H9 (cell line): ENCODE measurements around the gene CKMT2. TPM values are rescaled to one million over a fixed set of nuclear protein-coding genes. Genes with fewer than 3 reads are reported as not detected.

ENCODE experiments used
- DNase-seq: peaks from one replicate; pipeline ENCODE4 v3.0.0-alpha.2; 2017
- H2AFZ ChIP-seq: one replicate; pipeline ENCODE4 v1.6.1; 2013; ENCODE audit warnings: mild to moderate bottlenecking, low read length, control low read depth, moderate library complexity
- H2AK5ac ChIP-seq: 2 replicates; pipeline ENCODE4 v1.6.1; 2013; ENCODE audit warnings: low read length, control low read depth, mixed read lengths; ENCODE audit not compliant: insufficient read length
- H2BK120ac ChIP-seq: one replicate; pipeline ENCODE4 v1.6.1; 2013; ENCODE audit warnings: low read depth, mild to moderate bottlenecking, low read length, control low read depth, inconsistent platforms; ENCODE audit not compliant: poor library complexity, severe bottlenecking
- H2BK12ac ChIP-seq: 2 replicates; pipeline ENCODE4 v1.6.1; 2013; ENCODE audit warnings: low read length, control low read depth, mixed read lengths, low read depth; ENCODE audit not compliant: insufficient read length
- H2BK15ac ChIP-seq: 2 replicates; pipeline ENCODE4 v1.6.1; 2013; ENCODE audit warnings: low read depth, low read length, control low read depth
- H2BK20ac ChIP-seq: one replicate; pipeline ENCODE4 v1.6.1; 2013; ENCODE audit warnings: low read depth, mild to moderate bottlenecking, low read length, control low read depth, inconsistent platforms; ENCODE audit not compliant: poor library complexity, severe bottlenecking
- H2BK5ac ChIP-seq: 2 replicates; pipeline ENCODE4 v1.6.1; 2013; ENCODE audit warnings: low read length, control low read depth, mixed read lengths; ENCODE audit not compliant: insufficient read length
- H3K14ac ChIP-seq: 2 replicates; pipeline ENCODE4 v1.6.1; 2013; ENCODE audit warnings: low read length, control low read depth; ENCODE audit not compliant: insufficient read depth
- H3K18ac ChIP-seq: 2 replicates; pipeline ENCODE4 v1.6.1; 2013; ENCODE audit warnings: low read depth, mild to moderate bottlenecking, mixed read lengths, low read length, control low read depth; ENCODE audit not compliant: insufficient read length
- H3K23ac ChIP-seq: 2 replicates; pipeline ENCODE4 v1.6.1; 2013; ENCODE audit warnings: low read length, control low read depth, mixed read lengths, low read depth; ENCODE audit not compliant: insufficient read length
- H3K23me2 ChIP-seq: 2 replicates; pipeline ENCODE4 v1.6.1; 2013; ENCODE audit warnings: low read depth, mild to moderate bottlenecking, mixed read lengths, low read length, control low read depth; ENCODE audit not compliant: insufficient read length, poor library complexity, severe bottlenecking
- H3K27ac ChIP-seq: 2 replicates; pipeline ENCODE4 v1.5.1; 2013; ENCODE audit warnings: low read length, control low read depth, mixed read lengths, low read depth; ENCODE audit not compliant: insufficient read length
- H3K27me3 ChIP-seq: 2 replicates; pipeline ENCODE4 v1.6.1; 2013; ENCODE audit warnings: low read length, control low read depth, inconsistent platforms; ENCODE audit not compliant: insufficient read depth
- H3K4ac ChIP-seq: 2 replicates; pipeline ENCODE4 v1.6.1; 2013; ENCODE audit warnings: low read depth, mild to moderate bottlenecking, control low read depth, inconsistent platforms, low read length, moderate library complexity
- H3K4me1 ChIP-seq: 2 replicates; pipeline ENCODE4 v1.6.1; 2013; ENCODE audit warnings: low read length, control low read depth, inconsistent platforms; ENCODE audit not compliant: insufficient read depth
- H3K4me2 ChIP-seq: 2 replicates; pipeline ENCODE4 v1.6.1; 2013; ENCODE audit warnings: low read length, control low read depth, mixed read lengths; ENCODE audit not compliant: insufficient read length, insufficient read depth
- H3K56ac ChIP-seq: 2 replicates; pipeline ENCODE4 v1.6.1; 2013; ENCODE audit warnings: low read depth, mild to moderate bottlenecking, mixed read lengths, low read length, control low read depth; ENCODE audit not compliant: insufficient read length
- H3K79me1 ChIP-seq: 2 replicates; pipeline ENCODE4 v1.6.1; 2013; ENCODE audit warnings: low read depth, mild to moderate bottlenecking, moderate library complexity, low read length, control low read depth, inconsistent platforms; ENCODE audit not compliant: insufficient read depth, poor library complexity, severe bottlenecking
- H3K79me2 ChIP-seq: 2 replicates; pipeline ENCODE4 v1.6.1; 2013; ENCODE audit warnings: low read length, control low read depth, inconsistent platforms; ENCODE audit not compliant: insufficient read depth
- H3K9ac ChIP-seq: 2 replicates; pipeline ENCODE4 v1.6.1; 2013; ENCODE audit warnings: low read length, control low read depth, mixed read lengths; ENCODE audit not compliant: insufficient read length; ENCODE audit errors: extremely low read depth
- H3K9me3 ChIP-seq: one replicate; pipeline ENCODE4 v1.6.1; 2013; ENCODE audit warnings: low read depth, low read length, inconsistent platforms; ENCODE audit not compliant: control insufficient read depth
- H3T11ph ChIP-seq: one replicate; pipeline ENCODE4 v1.6.1; 2013; ENCODE audit warnings: mild to moderate bottlenecking, low read length, control low read depth, inconsistent platforms
- H4K20me1 ChIP-seq: one replicate; pipeline ENCODE4 v1.6.1; 2013; ENCODE audit not compliant: control insufficient read depth, insufficient read length, insufficient read depth
- H4K5ac ChIP-seq: 2 replicates; pipeline ENCODE4 v1.6.1; 2013; ENCODE audit warnings: low read depth, mild to moderate bottlenecking, mixed read lengths, low read length, control low read depth; ENCODE audit not compliant: insufficient read length
- H4K8ac ChIP-seq: replicated peaks from 2 replicates; pipeline ENCODE4 v1.6.1; 2013; ENCODE audit warnings: low read length, control low read depth, mixed read lengths, low read depth; ENCODE audit not compliant: insufficient read length
- H4K91ac ChIP-seq: 2 replicates; pipeline ENCODE4 v1.6.1; 2013; ENCODE audit warnings: low read depth, mild to moderate bottlenecking, moderate library complexity, mixed read lengths, low read length, control low read depth; ENCODE audit not compliant: insufficient read length
- H3K27ac Mint-ChIP-seq, 3 experiments: 2 replicates in 2 of 3; 3 replicates in 1 of 3; pipeline ENCODE4 v1.8.0; 2020 to 2021; ENCODE audit warnings: mixed read lengths in 3 of 3, mild to moderate bottlenecking in 1 of 3, moderate library complexity in 1 of 3
- H3K27me3 Mint-ChIP-seq: 2 replicates; pipeline ENCODE4 v1.8.0; 2021; ENCODE audit warnings: low read depth, mild to moderate bottlenecking, moderate library complexity, mixed read lengths
- H3K36me3 Mint-ChIP-seq, 3 experiments: 2 replicates in 2 of 3; 3 replicates in 1 of 3; pipeline ENCODE4 v1.8.0; 2020 to 2021; ENCODE audit warnings: low read depth in 3 of 3, mixed read lengths in 3 of 3; ENCODE audit not compliant: insufficient read depth in 1 of 3
- H3K4me1 Mint-ChIP-seq, 2 experiments: 2 replicates each; pipeline ENCODE4 v1.8.0; 2020; ENCODE audit warnings: mixed read lengths in 2 of 2
- H3K4me3 Mint-ChIP-seq, 2 experiments: 2 replicates in 1 of 2; 3 replicates in 1 of 2; pipeline ENCODE4 v1.8.0; 2020 to 2021; ENCODE audit warnings: mild to moderate bottlenecking in 2 of 2, mixed read lengths in 2 of 2, moderate library complexity in 1 of 2
- H3K9me3 Mint-ChIP-seq, 2 experiments: 2 replicates in 1 of 2; 3 replicates in 1 of 2; pipeline ENCODE4 v1.8.0; 2020; ENCODE audit warnings: mild to moderate bottlenecking in 2 of 2, mixed read lengths in 2 of 2, moderate library complexity in 1 of 2
- CTCF ChIP-seq: fragments of 200-600 bp; sonication (generic); conservative IDR thresholded peaks from 3 replicates; pipeline ENCODE4 v1.8.0; 2021; ENCODE audit warnings: antibody characterized with exemption, mild to moderate bottlenecking
- WGBS: extraction: QIAGEN DNeasy Blood & Tissue Kit; methylation state at CpG from one replicate; pipeline ENCODE4 v1.1.7; 2013; ENCODE audit warnings: missing lambda C conversion rate, low lambda C conversion rate, mixed read lengths; ENCODE audit not compliant: insufficient read length; ENCODE audit errors: extremely low coverage; 5-methylcytosine and 5-hydroxymethylcytosine counted together
- total RNA-seq: library from RNA; stranded (reverse); gene quantifications from 2 replicates; pipeline ENCODE4 v1.2.1, GENCODE V29; 2021

The CKMT2 gene
- total RNA-seq, 1 experiment from 2014 or later: 1.8 TPM

GRCh38 chr5:81288021-81288433 is 54.9 kb downstream of the CKMT2 start:
- H3K79me2 ChIP-seq: peaks cover 16% of the 10 kb centered on the region; the same call in 1 of the 2 replicates
- no peak overlapping the region for H2BK120ac ChIP-seq
- Mint-ChIP-seq H3K36me3 (peaks cover 19 to 27% (median 25%) of the 10 kb centered on the region in 3 experiments), H3K27me3 (no peaks in the 10 kb centered on the region; the same call in 1 of the 2 replicates), H3K4me1 (no peaks in the 10 kb centered on the region), H3K9me3 (peaks cover 19% of the 10 kb centered on the region in 2 experiments), H3K27ac (no peak overlapping the region), H3K4me3 (no peak overlapping the region)
- H2BK20ac ChIP-seq: no peak overlapping the region
- no peak overlapping the region for H3K27ac ChIP-seq
- H3K27me3 ChIP-seq: no peaks in the 10 kb centered on the region
- no peak overlapping the region for H3K9ac ChIP-seq
- no peak overlapping the region for H2BK12ac ChIP-seq
- H4K8ac ChIP-seq: no peak overlapping the region
- no peak for DNase-seq
- WGBS: no CpG with 5 or more reads among the region's 4 CpGs
- no peak overlapping the region for H2AFZ ChIP-seq
- H3K14ac ChIP-seq: no peak overlapping the region
- no peak overlapping the region for H4K91ac ChIP-seq
- no peak overlapping the region for H2BK15ac ChIP-seq
- no peaks in the 10 kb centered on the region; the same call in 1 of the 2 replicates for H3K4me1 ChIP-seq
- H3K9me3 ChIP-seq: peaks cover 10% of the 10 kb centered on the region
- H2AK5ac ChIP-seq: no peak overlapping the region
- H3K79me1 ChIP-seq: peaks cover 2% of the 10 kb centered on the region
- no peak overlapping the region for H3K56ac ChIP-seq
- H4K5ac ChIP-seq: no peak overlapping the region
- H3K4ac ChIP-seq: no peak overlapping the region
- H2BK5ac ChIP-seq: no peak overlapping the region
- no peak for TF ChIP-seq CTCF
- no peaks in the 10 kb centered on the region for H4K20me1 ChIP-seq
- H3T11ph ChIP-seq: no peak overlapping the region
- no peak overlapping the region for H3K23ac ChIP-seq
- H3K4me2 ChIP-seq: no peak overlapping the region
- H3K18ac ChIP-seq: no peak overlapping the region
- H3K23me2 ChIP-seq: no peaks in the 10 kb centered on the region
